Measurements from ENCODE around the gene APOC3. TPM values are rescaled to one million over a fixed set of nuclear protein-coding genes. Genes with fewer than 3 reads are reported as not detected.

The APOC3 gene
- total RNA-seq = not detected

DNA sequence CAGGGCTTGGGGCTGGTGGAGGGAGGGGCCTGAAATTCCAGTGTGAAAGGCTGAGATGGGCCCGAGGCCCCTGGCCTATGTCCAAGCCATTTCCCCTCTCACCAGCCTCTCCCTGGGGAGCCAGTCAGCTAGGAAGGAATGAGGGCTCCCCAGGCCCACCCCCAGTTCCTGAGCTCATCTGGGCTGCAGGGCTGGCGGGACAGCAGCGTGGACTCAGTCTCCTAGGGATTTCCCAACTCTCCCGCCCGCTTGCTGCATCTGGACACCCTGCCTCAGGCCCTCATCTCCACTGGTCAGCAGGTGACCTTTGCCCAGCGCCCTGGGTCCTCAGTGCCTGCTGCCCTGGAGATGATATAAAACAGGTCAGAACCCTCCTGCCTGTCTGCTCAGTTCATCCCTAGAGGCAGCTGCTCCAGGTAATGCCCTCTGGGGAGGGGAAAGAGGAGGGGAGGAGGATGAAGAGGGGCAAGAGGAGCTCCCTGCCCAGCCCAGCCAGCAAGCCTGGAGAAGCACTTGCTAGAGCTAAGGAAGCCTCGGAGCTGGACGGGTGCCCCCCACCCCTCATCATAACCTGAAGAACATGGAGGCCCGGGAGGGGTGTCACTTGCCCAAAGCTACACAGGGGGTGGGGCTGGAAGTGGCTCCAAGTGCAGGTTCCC, at the start of gene APOC3:
Gene APOC3, plus strand, starts transcription at position 383 of the 659 bp plus-strand sequence. CDS start 676 bp downstream, outside the sequence.
- no peak within 1 kb of the TSS for H3K4me3 Mint-ChIP-seq
- no peak within 1 kb of the TSS for H3K27ac Mint-ChIP-seq
- no peaks in the 10 kb centered on the region for H3K27me3 Mint-ChIP-seq
- no peaks in the 10 kb centered on the region for H3K9me3 Mint-ChIP-seq
- no peak for DNase-seq
- H3K4me1 Mint-ChIP-seq = peaks cover 2% of the 10 kb centered on the region
- POLR2A ChIA-PET = interaction anchor here (0.5 kb wide), 1 partner anchor 350 kb away, joined by 3 read pairs; no protein-coding TSS in a partner anchor
- no peaks in the 10 kb centered on the region for H3K36me3 Mint-ChIP-seq (ENCODE audit: low read depth)
- CTCF ChIA-PET = no interaction called here

GRCh38 chr11:116782728-116783127, 47.0 kb upstream of the APOC3 start:
- Mint-ChIP-seq H3K36me3 (ENCODE audit: low read depth) (peaks cover 93% of the 10 kb centered on the region), H3K27ac (peak overlapping the region; percentile 75), H3K4me1 (peaks cover 79% of the 10 kb centered on the region), H3K4me3 (no peak overlapping the region), H3K9me3 (no peaks in the 10 kb centered on the region), H3K27me3 (no peaks in the 10 kb centered on the region)
- ChIA-PET POLR2A (interaction anchor here (0.8 to 2.7 kb wide), 5 partner anchors 9 to 396 kb away, joined by 3 to 31 read pairs (median 6); partner anchors contain the start of genes BUD13 and PAFAH1B2), CTCF (interaction anchor here (0.5 to 2.7 kb wide), 5 partner anchors 8 to 444 kb away, joined by 3 to 13 read pairs (median 4); partner anchors contain the start of genes APOA1 and APOA5)
- DNase-seq = no peak

- Mint-ChIP-seq H3K4me1 (peaks cover 64% of the 10 kb centered on the region), H3K27me3 (peaks cover 9% of the 10 kb centered on the region), H3K36me3 (ENCODE audit: low read depth) (peaks cover 58% of the 10 kb centered on the region), H3K9me3 (no peaks in the 10 kb centered on the region), H3K27ac (no peak overlapping the region), H3K4me3 (peak overlapping the region; percentile 91)
- ChIA-PET POLR2A (interaction anchor here (0.9 to 6.9 kb wide), 9 partner anchors 11 to 143 kb away, joined by 3 to 119 read pairs (median 5); partner anchors contain the start of gene BUD13), CTCF (interaction anchor here (0.9 to 9.6 kb wide), 5 partner anchors 14 to 320 kb away, joined by 3 to 158 read pairs (median 5); partner anchors contain the start of genes APOA1 and BUD13)
- DNase-seq = no peak
These were observed 43.4 kb upstream of the APOC3 start for GRCh38 chr11:116786326-116786725.

DNA sequence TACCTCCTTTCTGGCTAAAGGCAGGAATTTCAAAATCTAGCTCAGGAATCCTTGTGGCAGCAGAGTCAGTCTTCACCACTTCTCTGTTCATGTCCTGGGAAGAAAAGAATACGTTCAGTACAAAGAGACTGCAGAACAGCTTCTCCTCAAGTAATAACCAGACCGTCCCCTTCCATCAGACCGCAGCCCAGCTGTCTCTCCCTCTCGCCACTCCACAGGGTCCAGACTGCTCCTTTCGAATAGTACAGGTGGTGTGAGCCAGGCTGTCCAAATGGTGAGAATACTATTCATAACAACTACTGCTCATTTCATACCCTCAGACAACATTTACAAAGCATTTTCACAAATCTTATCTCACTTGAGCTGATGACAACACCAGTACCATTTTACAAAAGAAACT, 42.7 kb upstream of the APOC3 start:
- Mint-ChIP-seq H3K9me3 (no peaks in the 10 kb centered on the region), H3K4me1 (peaks cover 62% of the 10 kb centered on the region), H3K4me3 (peak overlapping the region; percentile 91), H3K27ac (peak overlapping the region; percentile 82), H3K36me3 (ENCODE audit: low read depth) (peaks cover 52% of the 10 kb centered on the region), H3K27me3 (peaks cover 9% of the 10 kb centered on the region)
- CTCF ChIA-PET = interaction anchor here (0.9 to 9.6 kb wide), 7 partner anchors 10 to 440 kb away, joined by 3 to 158 read pairs (median 5); partner anchors contain the start of genes APOA1 and BUD13
- POLR2A ChIA-PET = interaction anchor here (0.8 to 6.9 kb wide), 18 partner anchors 12 to 443 kb away, joined by 3 to 119 read pairs (median 4); partner anchors contain the start of genes BUD13, PAFAH1B2 and SIK3
- no peak for DNase-seq

- Mint-ChIP-seq H3K27me3 (peaks cover 9% of the 10 kb centered on the region), H3K4me1 (peaks cover 58% of the 10 kb centered on the region), H3K36me3 (ENCODE audit: low read depth) (peaks cover 47% of the 10 kb centered on the region), H3K27ac (peak overlapping the region; percentile 82), H3K9me3 (no peaks in the 10 kb centered on the region), H3K4me3 (peak overlapping the region; percentile 91)
- CTCF ChIA-PET = interaction anchor here (0.8 to 9.6 kb wide), 10 partner anchors 11 to 439 kb away, joined by 3 to 158 read pairs (median 4); partner anchors contain the start of genes APOA1, BUD13 and SIK3
- no peak for DNase-seq
- POLR2A ChIA-PET = interaction anchor here (0.8 to 6.9 kb wide), 21 partner anchors 9 to 444 kb away, joined by 3 to 119 read pairs (median 4); partner anchors contain the start of genes BUD13, PAFAH1B2, PCSK7 and SIK3
These were observed 42.3 kb upstream of the APOC3 start for GRCh38 chr11:116787436-116787785.

DNA sequence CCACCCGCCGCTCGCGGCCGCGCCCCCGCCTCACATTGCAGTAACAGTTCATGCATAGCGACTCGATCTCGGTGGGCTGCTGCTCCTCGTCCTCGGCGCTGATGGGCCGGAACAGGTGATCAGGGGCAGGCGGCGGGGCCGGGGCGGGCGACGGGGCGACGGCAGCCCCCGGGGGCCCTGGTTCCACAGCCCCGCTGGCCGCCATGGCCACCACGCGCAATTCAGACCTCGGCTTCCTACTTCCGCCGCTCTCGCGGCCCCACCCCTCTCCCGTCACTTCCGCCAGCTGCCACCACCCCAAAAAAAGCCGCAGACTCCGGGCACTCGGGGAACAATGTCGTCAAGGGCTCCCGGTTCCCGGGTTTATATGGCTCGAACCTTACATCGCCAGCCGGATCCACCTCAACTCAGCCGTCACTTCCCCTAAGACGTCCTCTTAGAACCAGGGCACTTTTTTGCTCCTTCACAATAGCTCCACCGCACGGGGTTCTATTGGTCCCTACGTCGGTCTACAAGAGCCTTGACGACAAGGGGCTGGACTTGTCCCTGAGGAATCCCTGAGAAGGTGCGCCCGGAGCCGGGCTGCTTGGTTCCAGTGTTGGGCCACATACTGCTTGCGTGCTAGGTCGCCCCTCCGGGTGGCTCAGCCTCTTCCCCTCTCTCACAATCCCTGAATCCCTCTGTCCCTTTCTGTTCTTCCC, 41.8 kb upstream of the APOC3 start, which contains the start of gene ZPR1:
Gene ZPR1, minus strand, starts transcription at position 238 of the 701 bp plus-strand sequence. Its CDS starts 33 bp downstream, at position 205.
- CTCF ChIA-PET = interaction anchor here (0.6 to 9.6 kb wide), 10 partner anchors 11 to 439 kb away, joined by 3 to 158 read pairs (median 4); partner anchors contain the start of genes APOA1, BUD13 and SIK3
- Mint-ChIP-seq H3K4me3 (peak within 1 kb of the TSS; percentile 91), H3K36me3 (ENCODE audit: low read depth) (peaks cover 42% of the 10 kb centered on the region), H3K27ac (peak within 1 kb of the TSS; percentile 82), H3K9me3 (no peaks in the 10 kb centered on the region), H3K27me3 (peaks cover 9% of the 10 kb centered on the region), H3K4me1 (peaks cover 52% of the 10 kb centered on the region)
- POLR2A ChIA-PET = interaction anchor here (0.8 to 6.9 kb wide), 16 partner anchors 8 to 444 kb away, joined by 3 to 119 read pairs (median 4); partner anchors contain the start of genes BUD13, PAFAH1B2, PCSK7 and SIK3
- peak; percentile 89 for DNase-seq

- peaks cover 46% of the 10 kb centered on the region for H3K4me1 Mint-ChIP-seq
- H3K27me3 Mint-ChIP-seq = peaks cover 9% of the 10 kb centered on the region
- H3K27ac Mint-ChIP-seq = peak overlapping the region; percentile 82
- ChIA-PET POLR2A (interaction anchor here (1.1 to 6.9 kb wide), 10 partner anchors 7 to 443 kb away, joined by 3 to 119 read pairs (median 8); partner anchors contain the start of genes BUD13, PAFAH1B2, PCSK7 and SIK3), CTCF (interaction anchor here (0.6 to 9.6 kb wide), 5 partner anchors 18 to 334 kb away, joined by 3 to 158 read pairs (median 4); partner anchors contain the start of genes APOA1 and SIK3)
- no peaks in the 10 kb centered on the region for H3K9me3 Mint-ChIP-seq
- no peak for DNase-seq
- peak overlapping the region; percentile 91 for H3K4me3 Mint-ChIP-seq
- H3K36me3 Mint-ChIP-seq (ENCODE audit: low read depth) = peaks cover 36% of the 10 kb centered on the region
These were observed 41.2 kb upstream of the APOC3 start for GRCh38 chr11:116788534-116788933.

DNA sequence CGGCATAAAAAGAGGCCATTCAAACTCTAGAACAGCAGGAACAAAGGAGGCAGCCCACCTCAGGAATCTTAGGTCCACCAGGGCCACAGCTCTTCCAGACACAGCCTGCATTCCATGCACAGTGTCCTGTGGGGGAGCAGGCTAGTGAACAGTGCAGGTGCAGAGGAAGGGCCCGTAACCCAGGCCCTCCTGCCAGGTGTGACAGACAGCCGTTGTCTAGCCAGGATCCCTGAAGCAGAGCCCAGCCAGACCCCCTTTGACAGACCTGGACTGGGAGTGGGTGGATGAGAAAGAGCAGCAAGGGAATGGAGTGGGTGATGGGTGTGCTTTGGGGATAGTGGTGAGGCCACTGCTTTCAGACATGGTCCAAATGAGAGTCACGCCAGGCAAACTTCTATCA, 40.7 kb upstream of the APOC3 start:
- Mint-ChIP-seq H3K27me3 (peaks cover 9% of the 10 kb centered on the region), H3K9me3 (no peaks in the 10 kb centered on the region), H3K4me3 (no peak overlapping the region), H3K36me3 (ENCODE audit: low read depth) (peaks cover 34% of the 10 kb centered on the region), H3K4me1 (peaks cover 44% of the 10 kb centered on the region), H3K27ac (peak overlapping the region; percentile 7)
- no peak for DNase-seq
- ChIA-PET POLR2A (interaction anchor here (2.6 to 6.9 kb wide), 2 partner anchors 14 to 65 kb away, joined by 11 to 119 read pairs; partner anchors contain the start of gene BUD13), CTCF (interaction anchor here (1.5 to 9.6 kb wide), 3 partner anchors 46 to 356 kb away, joined by 5 to 158 read pairs (median 84); partner anchors contain the start of genes APOA1 and PAFAH1B2)

DNA sequence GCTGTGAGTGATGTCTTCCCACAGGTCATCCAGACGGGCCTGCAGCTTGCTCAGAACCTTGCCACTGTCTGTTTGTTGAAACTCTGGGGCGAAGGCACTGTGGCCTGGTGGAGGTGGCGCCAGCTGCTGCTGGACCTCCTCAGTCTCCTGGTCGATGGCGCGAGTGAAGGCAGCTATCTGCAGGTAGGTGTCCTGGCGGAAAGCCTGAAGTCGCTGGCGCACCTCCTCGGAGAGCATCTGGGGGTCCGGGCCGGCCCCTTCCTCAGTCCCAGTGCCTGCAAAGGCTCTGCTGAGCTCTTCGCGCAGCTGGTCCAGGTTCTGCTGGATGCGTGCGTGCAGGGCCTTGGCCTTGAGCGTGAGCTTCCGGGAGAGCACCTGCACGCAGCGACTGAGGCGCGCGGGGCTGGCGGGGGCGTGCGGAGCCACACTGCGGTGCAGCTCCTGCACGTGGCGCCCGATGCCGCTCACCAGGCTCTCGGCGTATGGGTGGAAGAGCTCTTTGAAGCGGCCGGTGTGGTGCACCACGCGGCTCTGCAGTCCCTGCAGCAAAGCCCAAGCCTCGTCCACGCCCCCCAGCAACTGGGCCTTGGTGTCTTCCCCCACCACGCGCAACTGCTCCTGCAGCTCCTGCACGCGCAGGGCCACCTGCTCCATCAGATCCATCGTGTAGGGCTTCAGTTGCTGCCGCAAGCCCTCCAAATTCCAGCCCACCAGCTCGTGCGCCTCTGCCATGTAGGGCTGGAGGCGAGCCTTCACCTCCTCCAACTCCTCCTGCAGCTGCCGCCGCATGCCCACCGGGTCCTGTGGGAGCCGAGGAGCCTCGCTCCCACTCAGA, 39.3 kb upstream of the APOC3 start:
- H3K27me3 Mint-ChIP-seq = peaks cover 9% of the 10 kb centered on the region
- ChIA-PET POLR2A (interaction anchor here (0.7 to 6.9 kb wide), 8 partner anchors 15 to 316 kb away, joined by 3 to 119 read pairs (median 4); partner anchors contain the start of genes BUD13 and SIK3), CTCF (interaction anchor here (1.0 to 9.6 kb wide), 31 partner anchors 8 to 436 kb away, joined by 3 to 158 read pairs (median 5); partner anchors contain the start of genes APOA1, APOA4, BUD13 and PAFAH1B2)
- no peak for DNase-seq
- H3K27ac Mint-ChIP-seq = no peak overlapping the region
- H3K4me3 Mint-ChIP-seq = no peak overlapping the region
- peaks cover 30% of the 10 kb centered on the region for H3K4me1 Mint-ChIP-seq
- H3K36me3 Mint-ChIP-seq (ENCODE audit: low read depth) = peaks cover 20% of the 10 kb centered on the region
- no peaks in the 10 kb centered on the region for H3K9me3 Mint-ChIP-seq

- H3K27ac Mint-ChIP-seq = no peak overlapping the region
- no peaks in the 10 kb centered on the region for H3K9me3 Mint-ChIP-seq
- H3K4me1 Mint-ChIP-seq = peaks cover 22% of the 10 kb centered on the region
- H3K36me3 Mint-ChIP-seq (ENCODE audit: low read depth) = peaks cover 12% of the 10 kb centered on the region
- ChIA-PET POLR2A (interaction anchor here (1.2 to 6.9 kb wide), 4 partner anchors 16 to 315 kb away, joined by 4 to 119 read pairs (median 10); partner anchors contain the start of gene BUD13), CTCF (interaction anchor here (0.6 to 9.6 kb wide), 38 partner anchors 8 to 536 kb away, joined by 3 to 158 read pairs (median 5); partner anchors contain the start of genes APOA1, APOA4, BUD13 and CEP164)
- peaks cover 9% of the 10 kb centered on the region for H3K27me3 Mint-ChIP-seq
- no peak overlapping the region for H3K4me3 Mint-ChIP-seq
- DNase-seq = peak; percentile 79
These were observed 38.5 kb upstream of the APOC3 start for GRCh38 chr11:116791002-116791812.
